Panc1 (cell line): Measurements from ENCODE around the gene PREP. TPM values are rescaled to one million over a fixed set of nuclear protein-coding genes. Genes with fewer than 3 reads are reported as not detected.

Source experiments
- ATAC-seq: fragments of 200-7000 bp; cut with Tn5 transposase; 2 replicates; pipeline ENCODE4 v1.9.1; 2020; ENCODE audit warnings: mild to moderate bottlenecking, moderate library complexity
- BruUV-seq: library from RNA; stranded (reverse); fragments of 400-500 nt; replicated peaks from 2 replicates; lab custom pipeline; 2021; lab: Mats Ljungman, UMichigan
- CTCF ChIA-PET: fragments of 300-600 bp; sonication (Branson Sonifier 250); formaldehyde crosslinking; loops from one replicate; lab custom pipeline; 2022; ENCODE audit warnings: antibody characterized with exemption; lab: Charles Lee
- POLR2A ChIA-PET: fragments of 300-600 bp; sonication (Branson Sonifier 250); formaldehyde crosslinking; loops from one replicate; lab custom pipeline; 2022; ENCODE audit warnings: antibody characterized with exemption; lab: Charles Lee
- DNase-seq: peaks from one replicate; pipeline ENCODE4 v3.0.0-alpha.2; 2010; ENCODE audit warnings: low read depth, low spot score
- H3K27ac ChIP-seq: 2 replicates; pipeline ENCODE4 v1.5.1; 2011; ENCODE audit warnings: mild to moderate bottlenecking, low read length, inconsistent platforms
- H3K27me3 ChIP-seq: fragments of 200-500 bp; sonication (Bioruptor generic); 2 replicates; pipeline ENCODE4 v1.6.0; 2014; ENCODE audit warnings: low read length, inconsistent platforms; ENCODE audit not compliant: control insufficient read depth, insufficient read depth
- H3K36me3 ChIP-seq: fragments of 200-500 bp; sonication (Bioruptor generic); 2 replicates; pipeline ENCODE4 v1.5.1; 2014; ENCODE audit warnings: inconsistent platforms, mild to moderate bottlenecking, low read length, moderate library complexity; ENCODE audit not compliant: control insufficient read depth, insufficient read depth
- H3K4me1 ChIP-seq: 2 replicates; pipeline ENCODE4 v1.5.1; 2011; ENCODE audit warnings: inconsistent platforms, mild to moderate bottlenecking, low read length, moderate library complexity; ENCODE audit not compliant: control insufficient read depth, insufficient read depth
- H3K4me3 ChIP-seq, 2 experiments: 2 replicates each; pipeline ENCODE4 v1.5.1; 2011 to 2012; ENCODE audit warnings: low read depth in 2 of 2, low read length in 2 of 2, mild to moderate bottlenecking in 2 of 2, inconsistent platforms in 1 of 2, moderate library complexity in 1 of 2
- H3K9me3 ChIP-seq: fragments of 200-500 bp; sonication (Bioruptor generic); 2 replicates; pipeline ENCODE4 v1.5.1; 2014; ENCODE audit warnings: low read depth, mild to moderate bottlenecking, inconsistent platforms, low read length, moderate library complexity; ENCODE audit not compliant: control insufficient read depth, insufficient read depth
- POLR2AphosphoS5 ChIP-seq: IDR thresholded peaks from 2 replicates; pipeline ENCODE4 v1.6.1; 2012; ENCODE audit warnings: mild to moderate bottlenecking, low read depth, low read length, moderate library complexity
- SIN3A ChIP-seq: IDR thresholded peaks from 2 replicates; pipeline ENCODE4 v1.6.1; 2012; ENCODE audit warnings: low read depth, mild to moderate bottlenecking, low read length, moderate library complexity, borderline replicate concordance; ENCODE audit not compliant: insufficient read depth
- TCF7L2 ChIP-seq: IDR thresholded peaks from 2 replicates; pipeline ENCODE4 v1.6.1; 2011; ENCODE audit warnings: mild to moderate bottlenecking, low read depth, low read length, inconsistent platforms
- in situ Hi-C: cut with HindIII; loops from 2 replicates; pipeline ENCODE4 v1.10.0; 2016; ENCODE audit warnings: low sequenced_read_pairs, low pct_unique_long_range_greater_than_20kb
- intact Hi-C: fragments of 100-400 bp; cut with micrococcal nuclease; formaldehyde crosslinking; loops from one replicate; pipeline ENCODE4 v1.10.0; 2022; ENCODE audit not compliant: unreplicated experiment
- total RNA-seq: library from RNA; stranded (reverse); gene quantifications from one replicate; pipeline ENCODE4 v1.2.1, GENCODE V29; 2021; ENCODE audit not compliant: unreplicated experiment
- TF ChIP-seq, protein P1 (sequence below), 2 experiments: IDR thresholded peaks; 2 replicates each; pipeline ENCODE4 v1.6.1; 2011 to 2012; ENCODE audit warnings: low read depth in 2 of 2, control low read depth in 1 of 2, low read length in 1 of 2, mild to moderate bottlenecking in 1 of 2, moderate library complexity in 1 of 2; ENCODE audit not compliant: insufficient read depth in 1 of 2
- TF ChIP-seq, protein P2 (sequence below): fragments of 450-650 bp; IDR thresholded peaks from 2 replicates; pipeline ENCODE4 v1.5.1; 2017; ENCODE audit warnings: mild to moderate bottlenecking

The PREP gene
- total RNA-seq, 1 experiment from 2014 or later = 50.4 TPM

GRCh38 chr6:105319331-105319730, 83.6 kb downstream of the PREP start:
- no peaks in the 10 kb centered on the region; the same call in 1 of the 2 replicates for H3K36me3 ChIP-seq
- no peak overlapping the region for H3K4me3 ChIP-seq
- no peaks in the 10 kb centered on the region for H3K27me3 ChIP-seq
- H3K4me1 ChIP-seq = no peaks in the 10 kb centered on the region
- TF ChIP-seq POLR2AphosphoS5 (no peak), SIN3A (no peak), TCF7L2 (no peak)
- TF ChIP-seq, protein P1, sequence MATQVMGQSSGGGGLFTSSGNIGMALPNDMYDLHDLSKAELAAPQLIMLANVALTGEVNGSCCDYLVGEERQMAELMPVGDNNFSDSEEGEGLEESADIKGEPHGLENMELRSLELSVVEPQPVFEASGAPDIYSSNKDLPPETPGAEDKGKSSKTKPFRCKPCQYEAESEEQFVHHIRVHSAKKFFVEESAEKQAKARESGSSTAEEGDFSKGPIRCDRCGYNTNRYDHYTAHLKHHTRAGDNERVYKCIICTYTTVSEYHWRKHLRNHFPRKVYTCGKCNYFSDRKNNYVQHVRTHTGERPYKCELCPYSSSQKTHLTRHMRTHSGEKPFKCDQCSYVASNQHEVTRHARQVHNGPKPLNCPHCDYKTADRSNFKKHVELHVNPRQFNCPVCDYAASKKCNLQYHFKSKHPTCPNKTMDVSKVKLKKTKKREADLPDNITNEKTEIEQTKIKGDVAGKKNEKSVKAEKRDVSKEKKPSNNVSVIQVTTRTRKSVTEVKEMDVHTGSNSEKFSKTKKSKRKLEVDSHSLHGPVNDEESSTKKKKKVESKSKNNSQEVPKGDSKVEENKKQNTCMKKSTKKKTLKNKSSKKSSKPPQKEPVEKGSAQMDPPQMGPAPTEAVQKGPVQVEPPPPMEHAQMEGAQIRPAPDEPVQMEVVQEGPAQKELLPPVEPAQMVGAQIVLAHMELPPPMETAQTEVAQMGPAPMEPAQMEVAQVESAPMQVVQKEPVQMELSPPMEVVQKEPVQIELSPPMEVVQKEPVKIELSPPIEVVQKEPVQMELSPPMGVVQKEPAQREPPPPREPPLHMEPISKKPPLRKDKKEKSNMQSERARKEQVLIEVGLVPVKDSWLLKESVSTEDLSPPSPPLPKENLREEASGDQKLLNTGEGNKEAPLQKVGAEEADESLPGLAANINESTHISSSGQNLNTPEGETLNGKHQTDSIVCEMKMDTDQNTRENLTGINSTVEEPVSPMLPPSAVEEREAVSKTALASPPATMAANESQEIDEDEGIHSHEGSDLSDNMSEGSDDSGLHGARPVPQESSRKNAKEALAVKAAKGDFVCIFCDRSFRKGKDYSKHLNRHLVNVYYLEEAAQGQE (IDR thresholded peaks at IDR 0.05; ENCODE audit: insufficient read depth in 1 of 2, low read depth in 2 of 2, low read length in 1 of 2) = no peak
- TF ChIP-seq, protein P2, sequence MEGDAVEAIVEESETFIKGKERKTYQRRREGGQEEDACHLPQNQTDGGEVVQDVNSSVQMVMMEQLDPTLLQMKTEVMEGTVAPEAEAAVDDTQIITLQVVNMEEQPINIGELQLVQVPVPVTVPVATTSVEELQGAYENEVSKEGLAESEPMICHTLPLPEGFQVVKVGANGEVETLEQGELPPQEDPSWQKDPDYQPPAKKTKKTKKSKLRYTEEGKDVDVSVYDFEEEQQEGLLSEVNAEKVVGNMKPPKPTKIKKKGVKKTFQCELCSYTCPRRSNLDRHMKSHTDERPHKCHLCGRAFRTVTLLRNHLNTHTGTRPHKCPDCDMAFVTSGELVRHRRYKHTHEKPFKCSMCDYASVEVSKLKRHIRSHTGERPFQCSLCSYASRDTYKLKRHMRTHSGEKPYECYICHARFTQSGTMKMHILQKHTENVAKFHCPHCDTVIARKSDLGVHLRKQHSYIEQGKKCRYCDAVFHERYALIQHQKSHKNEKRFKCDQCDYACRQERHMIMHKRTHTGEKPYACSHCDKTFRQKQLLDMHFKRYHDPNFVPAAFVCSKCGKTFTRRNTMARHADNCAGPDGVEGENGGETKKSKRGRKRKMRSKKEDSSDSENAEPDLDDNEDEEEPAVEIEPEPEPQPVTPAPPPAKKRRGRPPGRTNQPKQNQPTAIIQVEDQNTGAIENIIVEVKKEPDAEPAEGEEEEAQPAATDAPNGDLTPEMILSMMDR = no peak
- in situ Hi-C loops (no loop called here), intact Hi-C loops (no loop called here)
- ATAC-seq (no peak), DNase-seq (no peak)
- H3K27ac ChIP-seq = no peak overlapping the region
- ChIA-PET CTCF (no interaction called here), POLR2A (no interaction called here)
- BruUV-seq = no TSS peak
- H3K9me3 ChIP-seq = no peaks in the 10 kb centered on the region

DNA sequence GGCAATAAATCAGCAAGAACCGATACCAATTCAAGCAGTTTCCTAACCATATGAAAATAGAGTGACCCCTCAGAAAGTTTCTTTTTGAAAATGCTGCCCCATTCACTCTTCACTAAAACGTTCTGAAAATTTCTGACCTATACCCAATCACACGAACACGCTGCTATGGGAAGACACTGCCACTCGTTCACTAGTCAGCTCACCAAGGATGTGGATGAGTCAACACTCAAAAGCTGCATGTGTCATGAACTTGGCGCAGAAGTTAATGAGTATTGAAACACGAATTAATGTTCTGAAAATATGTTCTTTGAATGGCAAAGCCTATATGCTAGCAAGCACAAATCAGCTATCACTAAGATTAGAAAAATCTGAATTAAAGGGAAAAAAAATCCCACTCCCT, 84.2 kb downstream of the PREP start:
- BruUV-seq = no TSS peak
- H3K4me1 ChIP-seq = no peaks in the 10 kb centered on the region
- H3K9me3 ChIP-seq = no peaks in the 10 kb centered on the region
- no peak overlapping the region for H3K27ac ChIP-seq
- H3K36me3 ChIP-seq = no peaks in the 10 kb centered on the region; the same call in 1 of the 2 replicates
- no peaks in the 10 kb centered on the region for H3K27me3 ChIP-seq
- intact Hi-C loops = no loop called here
- TF ChIP-seq, protein P1 (IDR thresholded peaks at IDR 0.05; ENCODE audit: insufficient read depth in 1 of 2, low read depth in 2 of 2, low read length in 1 of 2) = no peak
- TF ChIP-seq, protein P2 = no peak
- TF ChIP-seq SIN3A = no peak
- no peak for TF ChIP-seq POLR2AphosphoS5
- TF ChIP-seq TCF7L2 = no peak
- H3K4me3 ChIP-seq = no peak overlapping the region
- ATAC-seq = no peak
- in situ Hi-C loops = no loop called here
- DNase-seq = peak; percentile 35
- ChIA-PET CTCF (interaction anchor here (1.7 kb wide), 1 partner anchor 84 kb away, joined by 4 read pairs; the partner anchor contains the start of gene PREP), POLR2A (no interaction called here)
